NCI-H2107 treated with DMSO at 0.1 percent for 48 hours (cell line): ENCODE results near the gene TOE1.
"Not testable (repeated sequence)": the region's sequence is repeated elsewhere in the genome, so short reads cannot be mapped to it uniquely, and the experiment has no call there.

Experiments
- DNase-seq: peaks from one replicate; lab custom pipeline; 2025; ENCODE audit not compliant: unreplicated experiment; lab: John Stamatoyannopoulos, UW

TOE1 gene

DNA sequence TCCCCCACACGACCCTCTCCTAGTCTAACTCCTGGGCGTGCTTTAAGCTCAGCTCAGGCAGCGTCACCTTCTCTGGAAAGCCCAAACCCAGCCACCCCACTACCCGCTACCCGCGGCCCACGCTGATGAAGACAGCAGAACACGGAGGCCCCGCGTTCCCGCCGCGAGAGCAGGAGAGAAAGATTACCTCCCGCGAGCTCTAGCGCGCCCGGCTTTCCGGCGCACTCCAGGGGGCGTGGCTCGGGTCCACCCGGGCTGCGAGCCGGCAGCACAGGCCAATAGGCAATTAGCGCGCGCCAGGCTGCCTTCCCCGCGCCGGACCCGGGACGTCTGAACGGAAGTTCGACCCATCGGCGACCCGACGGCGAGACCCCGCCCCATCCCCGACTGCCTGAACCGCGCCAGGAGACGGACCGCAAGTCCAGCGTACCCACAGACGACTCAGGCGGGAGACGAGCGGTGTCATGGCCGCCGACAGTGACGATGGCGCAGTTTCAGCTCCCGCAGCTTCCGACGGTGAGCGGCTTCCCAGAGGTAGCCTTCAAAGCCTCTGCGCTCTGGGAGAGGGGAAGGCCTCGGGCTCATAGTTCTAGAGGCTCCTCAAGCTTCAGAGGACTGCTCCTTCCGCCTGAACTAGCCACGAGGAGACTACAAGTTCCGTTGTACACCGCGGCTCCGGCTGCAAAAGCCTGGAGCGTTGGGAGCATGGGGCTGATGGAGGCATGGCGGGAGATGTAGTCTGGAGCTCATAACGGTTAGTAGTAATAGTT lies at the start of gene TOE1, which contains the start of gene MUTYH:
Gene TOE1 (plus strand): TSS at position 382 of the 770 bp plus-strand sequence. CDS start 83 bp downstream, at position 465.
Gene MUTYH (minus strand): TSS at position 652 of the 770 bp plus-strand sequence. CDS start 5,935 bp downstream, outside the sequence.
- peak; percentile 92 for DNase-seq

DNA sequence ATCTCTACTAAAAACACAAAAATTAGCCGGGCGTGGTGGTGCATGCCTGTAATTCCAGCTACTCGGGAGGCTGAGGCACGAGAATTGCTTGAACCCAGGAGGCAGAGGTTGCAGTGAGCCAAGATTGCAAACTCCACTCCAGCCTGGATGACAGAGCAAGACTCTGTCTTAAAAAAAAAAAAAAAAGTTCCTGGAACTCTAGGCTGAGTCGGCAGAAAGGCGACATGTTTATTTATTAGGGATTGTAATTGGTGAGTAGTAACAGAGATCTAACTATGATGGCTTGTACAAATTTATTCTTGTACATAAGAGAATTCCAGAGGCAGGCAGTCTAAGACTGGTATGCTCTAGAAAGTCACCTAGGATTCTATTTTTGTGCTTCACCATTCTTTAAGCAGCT lies 49.0 kb upstream of the TOE1 start:
- DNase-seq, result not testable (repeated sequence)

DNA sequence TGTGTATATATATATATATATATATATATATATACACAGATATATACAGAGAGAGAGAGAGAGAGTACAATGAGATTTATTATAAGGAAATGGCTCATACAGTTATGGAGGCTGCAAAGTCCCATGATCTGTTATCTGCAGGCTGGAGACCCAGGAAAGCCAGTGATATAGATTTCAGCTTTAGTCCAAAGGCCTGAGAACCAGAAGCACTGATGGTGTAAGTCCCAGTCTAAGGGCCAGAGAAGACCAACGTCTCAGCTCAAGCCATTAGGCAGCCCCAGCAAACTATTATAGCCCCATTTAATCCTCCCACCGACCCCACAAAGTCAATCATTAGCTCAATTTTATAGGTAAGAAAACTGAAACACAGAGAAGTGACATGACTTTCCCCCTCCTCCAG lies 48.3 kb upstream of the TOE1 start:
- no peak for DNase-seq

DNA sequence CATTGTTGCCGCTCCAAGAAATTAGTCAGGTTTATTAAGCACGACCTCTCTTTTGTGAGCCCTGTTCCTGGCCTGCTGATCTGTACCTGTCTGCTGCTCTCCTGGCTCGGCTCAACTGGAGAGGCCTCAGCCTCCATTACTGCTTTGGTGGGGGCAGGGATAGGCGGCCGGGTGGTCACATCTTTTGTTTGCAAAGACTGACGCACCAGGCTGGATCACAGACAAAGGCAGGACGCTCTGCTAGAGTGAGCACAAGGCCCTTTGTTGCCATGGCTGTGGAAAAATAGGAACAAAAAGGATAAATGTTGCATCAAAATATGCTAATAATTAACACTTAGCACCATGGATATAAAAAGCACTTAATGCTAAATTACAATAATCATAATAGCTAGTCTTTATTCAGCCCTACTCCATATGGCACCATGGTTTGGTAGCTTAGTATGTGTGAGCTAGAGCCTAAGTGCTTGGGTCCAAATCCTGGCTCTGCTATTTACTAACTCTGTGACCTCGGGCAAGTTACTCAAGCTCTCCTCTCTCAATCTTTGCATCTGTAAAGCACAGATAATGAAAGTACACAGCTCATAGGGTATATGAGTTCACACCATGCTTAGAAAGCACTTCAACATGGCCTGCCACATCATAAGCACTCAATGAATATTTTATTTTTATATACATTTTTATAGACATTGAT lies 42.2 kb upstream of the TOE1 start:
- DNase-seq, result no peak

GRCh38 chr1:45299296-45299695 lies 40.7 kb upstream of the TOE1 start:
- no peak for DNase-seq

GRCh38 chr1:45299981-45300668 lies 39.8 kb upstream of the TOE1 start:
- peak; percentile 90 for DNase-seq

DNA sequence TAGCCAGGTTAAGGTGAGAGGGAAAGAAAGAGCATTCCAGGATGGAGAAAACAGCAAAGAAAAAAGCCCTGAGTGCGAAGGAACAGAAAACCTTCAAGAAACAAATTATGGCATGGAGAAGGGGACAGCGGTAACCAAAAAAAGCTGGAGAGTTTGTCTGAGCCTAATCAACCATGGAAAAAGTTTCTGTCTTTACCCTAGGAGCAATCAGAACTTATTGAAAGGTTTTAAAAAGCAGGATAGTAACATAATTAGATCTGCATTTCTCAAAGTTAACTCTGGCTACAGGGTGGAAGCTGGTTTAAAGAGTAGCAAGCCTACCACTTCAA lies 39.3 kb upstream of the TOE1 start:
- DNase-seq, result no peak

DNA sequence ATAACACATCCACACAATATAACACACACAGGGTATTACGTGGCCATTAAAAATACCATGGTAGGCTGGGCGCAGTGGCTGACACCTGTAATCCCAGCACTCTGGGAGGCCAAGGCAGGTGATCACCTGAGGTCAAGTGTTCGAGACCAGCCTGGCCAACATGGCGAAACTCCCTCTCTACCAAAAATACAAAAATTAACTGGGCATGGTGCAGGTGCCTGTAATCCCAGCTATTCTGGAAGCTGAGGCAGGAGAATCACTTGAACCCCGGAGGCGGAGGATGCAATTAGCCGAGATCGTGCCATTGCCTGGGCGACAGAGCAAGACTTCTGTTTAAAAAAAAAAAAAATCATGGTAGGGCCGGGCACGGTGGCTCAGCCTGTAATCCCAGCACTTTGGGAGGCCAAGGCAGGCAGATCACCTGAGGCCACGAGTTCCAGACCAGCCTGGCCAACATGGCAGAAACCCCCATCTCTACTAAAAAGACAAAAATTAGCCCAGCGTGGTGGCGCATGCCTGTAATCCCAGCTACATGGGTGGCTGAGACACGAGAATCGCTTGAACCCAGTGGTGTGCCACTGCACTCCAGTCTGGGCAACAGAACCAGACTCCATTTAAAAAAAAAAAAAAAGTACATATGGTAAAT lies 37.3 kb upstream of the TOE1 start:
- DNase-seq, result no peak

GRCh38 chr1:45303520-45304310 lies 36.3 kb upstream of the TOE1 start:
- peak; percentile 91 for DNase-seq

GRCh38 chr1:45304311-45305081 lies 35.5 kb upstream of the TOE1 start:
- peak; percentile 72 for DNase-seq

- no peak for DNase-seq
Observed at GRCh38 chr1:45305231-45305630, 34.7 kb upstream of the TOE1 start.

DNA sequence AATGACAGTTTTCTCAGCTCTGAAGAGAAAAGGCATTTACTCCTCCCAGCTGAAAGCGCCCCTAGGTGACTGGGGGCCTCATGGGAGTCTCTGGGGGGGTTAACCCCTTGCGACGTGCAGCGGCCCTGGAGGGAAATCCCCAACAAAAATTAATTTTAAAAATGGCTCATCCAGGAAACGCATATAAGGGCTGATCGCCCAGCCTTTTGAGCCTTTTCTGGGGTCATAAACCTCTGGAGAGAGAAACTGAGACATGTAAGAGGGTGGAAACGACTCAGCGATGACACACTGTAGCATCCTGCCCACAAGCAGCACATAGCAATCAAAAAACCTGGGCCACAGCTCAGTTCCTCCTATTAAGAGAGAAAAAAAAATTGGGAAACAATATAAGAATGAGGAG lies 33.7 kb upstream of the TOE1 start:
- DNase-seq, result no peak

DNA sequence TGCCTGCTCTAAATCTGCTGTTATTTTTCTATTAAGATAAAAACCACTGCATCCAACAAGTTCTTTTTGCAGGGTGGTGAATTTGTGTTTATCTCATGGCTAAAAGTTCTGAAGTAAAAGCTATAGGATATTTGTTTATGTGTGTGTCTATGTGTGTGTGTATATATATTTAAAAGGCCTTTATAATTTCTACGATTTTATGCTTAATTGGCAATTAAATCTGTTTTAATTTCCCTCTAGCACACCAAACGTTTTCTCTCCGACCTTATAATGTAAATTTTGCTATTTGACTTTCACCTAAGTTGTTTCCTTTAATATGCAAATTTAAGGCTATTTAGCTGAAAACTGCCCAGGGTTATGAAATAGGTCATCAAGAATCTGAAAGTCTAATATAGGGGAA lies 33.1 kb upstream of the TOE1 start:
- no peak for DNase-seq

DNA sequence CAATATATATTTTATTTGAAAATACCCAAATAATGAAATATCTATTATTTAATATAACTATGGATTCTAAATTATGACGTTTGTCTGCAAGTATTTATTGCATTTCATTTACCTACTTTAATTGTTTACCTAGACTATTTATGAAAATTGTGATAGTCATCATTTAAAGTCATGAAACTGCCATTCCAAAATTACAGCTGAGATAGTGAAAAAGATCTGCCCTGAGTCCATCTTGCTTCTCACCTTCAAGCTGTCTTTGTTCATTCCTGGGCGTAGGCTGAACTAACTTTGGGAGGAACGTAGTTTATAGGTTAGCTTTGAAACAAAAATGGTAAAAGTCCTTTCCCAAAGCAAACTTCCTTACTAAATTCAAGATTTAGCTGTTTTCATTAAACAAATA lies 25.7 kb upstream of the TOE1 start:
- no peak for DNase-seq

DNA sequence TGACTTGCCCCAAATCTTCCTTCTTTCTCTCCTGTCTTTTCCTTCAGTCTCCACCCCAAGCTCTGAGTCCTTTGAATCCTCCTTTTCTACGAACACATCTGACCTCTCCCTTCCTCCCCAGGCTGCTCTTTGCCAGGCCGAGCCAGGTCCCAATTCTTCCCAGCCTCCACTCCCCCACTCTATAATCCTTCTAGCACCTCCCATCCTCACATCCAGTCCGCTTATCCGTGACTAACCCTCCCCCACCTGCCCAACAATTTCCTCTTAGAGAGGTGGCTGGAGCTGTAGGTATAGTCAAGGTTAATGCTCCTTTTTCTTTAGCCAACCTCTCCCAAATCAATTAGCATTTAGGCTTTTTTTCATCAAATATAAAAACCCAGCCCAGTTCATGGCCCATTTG lies 22.8 kb upstream of the TOE1 start:
- no peak for DNase-seq

- no peak for DNase-seq
Observed at GRCh38 chr1:45319761-45320160, 20.2 kb upstream of the TOE1 start.

DNA sequence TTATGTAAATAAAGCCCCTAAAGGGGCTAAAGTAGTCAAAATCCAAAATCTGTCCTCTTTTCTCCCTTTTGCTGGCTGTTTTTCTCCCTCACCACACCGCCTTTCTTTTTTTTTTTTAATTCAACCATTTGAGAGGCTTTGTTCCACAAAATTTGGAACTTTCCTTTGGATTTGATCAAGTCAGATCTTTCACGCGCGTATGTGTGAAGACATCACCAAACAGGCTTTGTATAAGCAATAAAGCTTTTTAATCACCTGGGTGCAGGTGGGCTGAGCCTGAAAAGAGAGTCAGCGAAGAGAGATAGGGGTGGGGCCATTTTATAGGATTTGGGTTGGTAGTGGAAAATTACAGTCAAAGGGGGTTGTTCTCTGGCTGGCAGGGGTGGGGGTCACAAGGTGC lies 18.5 kb upstream of the TOE1 start:
- no peak for DNase-seq

DNA sequence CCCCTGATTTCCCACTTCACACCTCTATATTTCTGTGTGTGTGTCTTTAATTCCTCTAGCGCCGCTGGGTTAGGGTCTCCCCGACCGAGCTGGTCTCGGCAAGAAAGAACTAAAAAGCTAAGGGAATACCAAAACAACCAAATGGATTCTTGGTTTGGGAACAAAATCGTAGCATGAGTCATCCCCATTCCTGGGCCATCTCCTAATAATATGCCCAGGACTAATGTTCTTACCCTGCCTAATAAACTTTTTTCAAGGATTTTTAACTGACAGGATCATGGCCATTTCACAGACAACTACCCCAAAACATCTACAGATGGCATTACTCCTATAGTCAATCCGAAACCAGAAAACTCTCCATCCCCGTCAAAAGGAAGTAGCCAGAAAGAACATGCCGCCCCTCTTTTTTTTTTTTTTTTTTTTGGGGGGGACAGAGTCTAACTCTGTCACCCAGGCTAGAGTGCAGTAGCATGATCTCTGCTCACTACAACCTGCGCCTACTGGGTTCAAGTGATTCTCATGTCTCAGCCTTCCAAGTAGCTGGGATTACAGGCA lies 17.4 kb upstream of the TOE1 start:
- no peak for DNase-seq

DNA sequence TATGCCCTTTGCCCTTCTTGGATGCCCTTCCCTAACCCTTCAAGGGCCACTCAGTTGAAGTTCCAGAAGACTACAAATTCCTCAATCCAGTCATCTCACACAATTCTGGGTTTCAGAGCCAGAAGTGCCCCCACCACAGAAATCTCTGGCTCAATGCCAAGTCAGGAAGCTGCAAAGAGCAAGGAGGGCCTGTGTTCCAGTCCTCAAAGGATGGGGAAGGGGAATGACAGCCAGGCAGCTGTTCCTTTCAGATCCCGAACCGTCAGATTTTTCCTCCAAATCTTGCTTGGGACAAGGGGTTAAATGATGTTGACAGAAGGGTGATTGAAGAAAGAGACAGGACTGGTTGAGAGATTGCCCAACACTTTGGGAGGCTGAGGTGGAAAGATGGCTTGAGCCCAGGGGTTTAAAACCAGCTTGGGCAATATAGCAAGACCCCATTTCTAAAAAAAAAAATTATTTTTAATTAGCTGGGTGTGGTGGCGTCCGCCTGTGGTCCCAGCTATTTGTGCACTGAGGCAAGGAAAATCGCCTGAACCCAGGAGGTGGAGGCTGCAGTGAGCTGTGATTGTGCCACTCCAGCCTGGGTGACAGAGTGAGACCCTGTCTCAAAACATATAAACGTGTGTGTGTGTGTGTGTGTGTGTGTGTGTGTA lies 14.0 kb upstream of the TOE1 start:
- DNase-seq, result no peak
